Panc1 (cell line): ENCODE measurements around the gene PPP1R3C.

ENCODE experiments used
- CTCF ChIP-seq: fragments of 450-650 bp; IDR thresholded peaks from 2 replicates; pipeline ENCODE4 v1.5.1; 2017; ENCODE audit warnings: mild to moderate bottlenecking
- POLR2AphosphoS5 ChIP-seq: IDR thresholded peaks from 2 replicates; pipeline ENCODE4 v1.6.1; 2012; ENCODE audit warnings: mild to moderate bottlenecking, low read depth, low read length, moderate library complexity
- SIN3A ChIP-seq: IDR thresholded peaks from 2 replicates; pipeline ENCODE4 v1.6.1; 2012; ENCODE audit warnings: low read depth, mild to moderate bottlenecking, low read length, moderate library complexity, borderline replicate concordance; ENCODE audit not compliant: insufficient read depth
- TCF7L2 ChIP-seq: IDR thresholded peaks from 2 replicates; pipeline ENCODE4 v1.6.1; 2011; ENCODE audit warnings: mild to moderate bottlenecking, low read depth, low read length, inconsistent platforms
- TF ChIP-seq, protein P1 (sequence below), 2 experiments: IDR thresholded peaks; 2 replicates each; pipeline ENCODE4 v1.6.1; 2011 to 2012; ENCODE audit warnings: low read depth in 2 of 2, control low read depth in 1 of 2, low read length in 1 of 2, mild to moderate bottlenecking in 1 of 2, moderate library complexity in 1 of 2; ENCODE audit not compliant: insufficient read depth in 1 of 2

GRCh38 chr10:91665842-91666241 is 33.0 kb upstream of the PPP1R3C start:
- TF ChIP-seq POLR2AphosphoS5, result no peak
- no peak for TF ChIP-seq CTCF
- TF ChIP-seq, protein P1, sequence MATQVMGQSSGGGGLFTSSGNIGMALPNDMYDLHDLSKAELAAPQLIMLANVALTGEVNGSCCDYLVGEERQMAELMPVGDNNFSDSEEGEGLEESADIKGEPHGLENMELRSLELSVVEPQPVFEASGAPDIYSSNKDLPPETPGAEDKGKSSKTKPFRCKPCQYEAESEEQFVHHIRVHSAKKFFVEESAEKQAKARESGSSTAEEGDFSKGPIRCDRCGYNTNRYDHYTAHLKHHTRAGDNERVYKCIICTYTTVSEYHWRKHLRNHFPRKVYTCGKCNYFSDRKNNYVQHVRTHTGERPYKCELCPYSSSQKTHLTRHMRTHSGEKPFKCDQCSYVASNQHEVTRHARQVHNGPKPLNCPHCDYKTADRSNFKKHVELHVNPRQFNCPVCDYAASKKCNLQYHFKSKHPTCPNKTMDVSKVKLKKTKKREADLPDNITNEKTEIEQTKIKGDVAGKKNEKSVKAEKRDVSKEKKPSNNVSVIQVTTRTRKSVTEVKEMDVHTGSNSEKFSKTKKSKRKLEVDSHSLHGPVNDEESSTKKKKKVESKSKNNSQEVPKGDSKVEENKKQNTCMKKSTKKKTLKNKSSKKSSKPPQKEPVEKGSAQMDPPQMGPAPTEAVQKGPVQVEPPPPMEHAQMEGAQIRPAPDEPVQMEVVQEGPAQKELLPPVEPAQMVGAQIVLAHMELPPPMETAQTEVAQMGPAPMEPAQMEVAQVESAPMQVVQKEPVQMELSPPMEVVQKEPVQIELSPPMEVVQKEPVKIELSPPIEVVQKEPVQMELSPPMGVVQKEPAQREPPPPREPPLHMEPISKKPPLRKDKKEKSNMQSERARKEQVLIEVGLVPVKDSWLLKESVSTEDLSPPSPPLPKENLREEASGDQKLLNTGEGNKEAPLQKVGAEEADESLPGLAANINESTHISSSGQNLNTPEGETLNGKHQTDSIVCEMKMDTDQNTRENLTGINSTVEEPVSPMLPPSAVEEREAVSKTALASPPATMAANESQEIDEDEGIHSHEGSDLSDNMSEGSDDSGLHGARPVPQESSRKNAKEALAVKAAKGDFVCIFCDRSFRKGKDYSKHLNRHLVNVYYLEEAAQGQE (IDR thresholded peaks at IDR 0.05; ENCODE audit: insufficient read depth in 1 of 2, low read depth in 2 of 2, low read length in 1 of 2), result no peak
- TF ChIP-seq TCF7L2, result no peak
- TF ChIP-seq SIN3A, result no peak
